K562 (cell line): Measurements from ENCODE around the gene GFI1. TPM values are rescaled to one million over a fixed set of nuclear protein-coding genes. Genes with fewer than 3 reads are reported as not detected.

Source experiments
- ATAC-seq: fragments of 200-7000 bp; cut with Tn5 transposase; 3 replicates; pipeline ENCODE4 v1.9.1; 2020; ENCODE audit warnings: moderate library complexity
- BruUV-seq: library from RNA; stranded (reverse); fragments of 400-500 nt; replicated peaks from 2 replicates; lab custom pipeline; 2021; lab: Mats Ljungman, UMichigan
- CTCF ChIA-PET: fragments of 300-600 bp; formaldehyde crosslinking; extraction: SDS; loops from one replicate; lab custom pipeline; 2021; ENCODE audit warnings: low intra/inter-chr PET ratio; lab: Yijun Ruan, JAX
- POLR2A ChIA-PET: fragments of 300-600, 350-650 bp; sonication (Branson Sonifier 250); formaldehyde crosslinking; extraction: SDS; loops from one replicate; lab custom pipeline; 2021; ENCODE audit warnings: antibody characterized with exemption, inconsistent platforms; lab: Yijun Ruan, JAX
- DNase-seq, 4 experiments: peaks; one replicate each; pipeline versions ENCODE4 v3.0.0 to v3.0.0-alpha.2; 2011 to 2018; ENCODE audit warnings: low spot score in 3 of 4, mixed read lengths in 3 of 4; ENCODE audit errors: extremely low read depth in 1 of 4
- FAIRE-seq: peaks from 2 replicates; lab custom pipeline; 2011; peaks lifted over from hg19 to GRCh38; lab: Jason Lieb, UNC
- H2AFZ ChIP-seq: 2 replicates; pipeline ENCODE4 v1.6.0; 2011; ENCODE audit warnings: low read depth, low read length, control low read depth, inconsistent platforms
- H3K27ac ChIP-seq: fragments of 200-600 bp; 3 replicates; pipeline ENCODE4 v1.8.0; 2011; ENCODE audit warnings: low read depth, mild to moderate bottlenecking, control low read depth, inconsistent platforms, low read length, moderate library complexity, mixed read lengths; ENCODE audit errors: extremely low read depth
- H3K27me3 ChIP-seq, 2 experiments: fragments of 300-600 bp in 1 of 2; 2 replicates in 1 of 2; 3 replicates in 1 of 2; pipeline versions ENCODE4 v1.6.0 to v1.8.0; 2011; ENCODE audit warnings: inconsistent platforms in 2 of 2, low read length in 2 of 2, mild to moderate bottlenecking in 1 of 2, mixed read lengths in 1 of 2, moderate library complexity in 1 of 2; ENCODE audit not compliant: control insufficient read depth in 2 of 2, insufficient read depth in 2 of 2
- H3K36me3 ChIP-seq: fragments of 300-600 bp; 3 replicates; pipeline ENCODE4 v1.8.0; 2011; ENCODE audit warnings: mild to moderate bottlenecking, low read length, inconsistent platforms; ENCODE audit not compliant: control insufficient read depth, insufficient read depth
- H3K4me1 ChIP-seq, 2 experiments: fragments of 200-600 bp in 1 of 2; replicated peaks in 1 of 2; 2 replicates in 1 of 2; 3 replicates in 1 of 2; pipeline versions ENCODE4 v1.5.1 to v1.8.0; 2011; ENCODE audit warnings: inconsistent platforms in 2 of 2, low read length in 2 of 2, mild to moderate bottlenecking in 1 of 2, mixed read lengths in 1 of 2, moderate library complexity in 1 of 2; ENCODE audit not compliant: control insufficient read depth in 2 of 2, insufficient read depth in 2 of 2
- H3K4me2 ChIP-seq: 2 replicates; pipeline ENCODE4 v1.6.1; 2011; ENCODE audit warnings: low read length, control low read depth, inconsistent platforms, mixed read lengths; ENCODE audit not compliant: insufficient read depth
- H3K4me3 ChIP-seq: fragments of 200-600 bp; sonication (generic), shearing (Covaris generic); 2 replicates; pipeline ENCODE4 v1.5.1; 2016; ENCODE audit warnings: control low read depth, inconsistent platforms
- H3K79me2 ChIP-seq: fragments of 200-600 bp; 3 replicates; pipeline ENCODE4 v1.8.0; 2011; ENCODE audit warnings: low read length, inconsistent platforms; ENCODE audit not compliant: control insufficient read depth, insufficient read depth
- H3K9ac ChIP-seq, 2 experiments: 2 replicates each; pipeline versions ENCODE4 v1.6.0 to v1.6.1; 2011; ENCODE audit warnings: low read depth in 2 of 2, low read length in 2 of 2, control low read depth in 1 of 2, inconsistent platforms in 1 of 2, mild to moderate bottlenecking in 1 of 2, mixed read lengths in 1 of 2; ENCODE audit not compliant: insufficient read depth in 1 of 2
- H3K9me1 ChIP-seq: one replicate; pipeline ENCODE4 v1.6.0; 2011; ENCODE audit warnings: inconsistent platforms, mild to moderate bottlenecking, low read length, moderate library complexity; ENCODE audit not compliant: control insufficient read depth, insufficient read depth
- H3K9me3 ChIP-seq: replicated peaks from 2 replicates; pipeline ENCODE4 v1.5.1; 2011; ENCODE audit warnings: low read depth, low read length, inconsistent platforms; ENCODE audit not compliant: control insufficient read depth, insufficient read depth
- H4K20me1 ChIP-seq: replicated peaks from 2 replicates; pipeline ENCODE4 v1.6.1; 2011; ENCODE audit warnings: low read length, inconsistent platforms, mixed read lengths; ENCODE audit not compliant: control insufficient read depth, insufficient read depth
- AFF4 ChIP-seq: sonication (generic); formaldehyde crosslinking; IDR thresholded peaks from 2 replicates; pipeline ENCODE4 v1.8.0; 2023; ENCODE audit warnings: mild to moderate bottlenecking, missing genetic modification reagents
- GABPA ChIP-seq: fragments of 200-800 bp; sonication (Bioruptor generic); conservative IDR thresholded peaks from 2 replicates; pipeline ENCODE4 v1.6.1; 2016; ENCODE audit warnings: low read depth, missing genetic modification characterization, missing compliant biosample characterization
- HDAC2 ChIP-seq: fragments of 450-650 bp; IDR thresholded peaks from 2 replicates; pipeline ENCODE4 v1.6.1; 2016; ENCODE audit warnings: mild to moderate bottlenecking
- LCOR ChIP-seq: sonication (generic); formaldehyde crosslinking; IDR thresholded peaks from 2 replicates; pipeline ENCODE4 v1.8.0; 2022; ENCODE audit warnings: mild to moderate bottlenecking, missing genetic modification reagents
- MEIS2 ChIP-seq: fragments of 450-650 bp; IDR thresholded peaks from 2 replicates; pipeline ENCODE4 v1.6.1; 2014; ENCODE audit warnings: mild to moderate bottlenecking; ENCODE audit not compliant: partially characterized antibody
- MXI1 ChIP-seq: IDR thresholded peaks from 2 replicates; pipeline ENCODE4 v1.6.1; 2011; ENCODE audit warnings: low read depth, mild to moderate bottlenecking, improper control_type of control experiment, low read length
- NKRF ChIP-seq: fragments of 450-650 bp; IDR thresholded peaks from 2 replicates; pipeline ENCODE4 v1.6.1; 2016; ENCODE audit warnings: borderline replicate concordance
- SMARCA4 ChIP-seq: fragments of 450-650 bp; IDR thresholded peaks from 2 replicates; pipeline ENCODE4 v1.6.1; 2016
- ZC3H4 ChIP-seq: sonication (generic); formaldehyde crosslinking; IDR thresholded peaks from 2 replicates; pipeline ENCODE4 v1.9.0; 2021; ENCODE audit warnings: missing genetic modification reagents, borderline replicate concordance
- ZNF277 ChIP-seq: fragments of 250-450 bp; sonication (Bioruptor Pico); IDR thresholded peaks from 2 replicates; pipeline ENCODE4 v1.8.0; 2022; ENCODE audit warnings: inconsistent platforms, mild to moderate bottlenecking, moderate library complexity, borderline replicate concordance
- ZNF445 ChIP-seq: fragments of 250-450 bp; sonication (Bioruptor Pico); IDR thresholded peaks from 2 replicates; pipeline ENCODE4 v1.4.0; 2020; ENCODE audit warnings: low read depth, mild to moderate bottlenecking, moderate library complexity
- ZNF766 ChIP-seq: fragments of 200-800 bp; sonication (Bioruptor generic); conservative IDR thresholded peaks from 2 replicates; pipeline ENCODE4 v1.6.1; 2016; ENCODE audit warnings: missing genetic modification characterization, missing compliant biosample characterization
- ZNF79 ChIP-seq: fragments of 250-450 bp; sonication (Bioruptor Pico); IDR thresholded peaks from 2 replicates; pipeline ENCODE4 v1.4.0; 2020; ENCODE audit warnings: low read depth, mild to moderate bottlenecking, moderate library complexity
- WGBS: fragments of 100-300 bp; shearing (Covaris generic); methylation state at CpG from one replicate; pipeline ENCODE4 v1.1.6; 2016; ENCODE audit warnings: low coverage, mixed read lengths; ENCODE audit not compliant: insufficient coverage; ENCODE audit errors: missing lambda C conversion rate; 5-methylcytosine and 5-hydroxymethylcytosine counted together
- in situ Hi-C: fragments of 300-500 bp; cut with MboI; formaldehyde crosslinking; loops from 4 replicates; pipeline ENCODE4 v1.15.0; 2018; ENCODE audit warnings: inconsistent platforms, mixed read lengths
- intact Hi-C: fragments of 100-400 bp; cut with micrococcal nuclease; formaldehyde crosslinking; loops from 2 replicates; pipeline ENCODE4 v1.14.2; 2022
- polyA plus RNA-seq, 8 experiments: library from polyadenylated mRNA; depleted of rRNA in 4 of 8; stranded (reverse) in 5 of 8; unstranded in 3 of 8; fragments of >200 nt; fragmentation: Nextera tagmentation in 2 of 8; fragmentation: Illumina TruSeq in 1 of 8; extraction: Ambion mirVana in 2 of 8; extraction: Trizol in 1 of 8; gene quantifications; 2 replicates each; pipeline versions ENCODE4 v1.2.1 to v1.2.3, GENCODE V29; 2011 to 2014; ENCODE audit warnings: inconsistent platforms in 1 of 8, missing spikeins in 1 of 8
- total RNA-seq, 7 experiments: library from RNA; depleted of rRNA in 6 of 7; stranded (reverse); fragments of >200 nt in 6 of 7; fragmentation: Illumina TruSeq in 2 of 7; extraction: Trizol in 2 of 7; gene quantifications; 2 replicates each; pipeline versions ENCODE4 v1.2.1 to v1.2.3, GENCODE V29; 2011 to 2021; ENCODE audit warnings: low replicate concordance in 1 of 7

The GFI1 gene
- total and polyA plus RNA-seq, 9 of the 15 experiments (the other 6 are each of a cell fraction or from before 2014, with no cell fraction given): 0.07 to 0.93 (median 0.46) TPM

- TF ChIP-seq ZNF277 (CRISPR knock-in tag) (no peak), GABPA (tag) (no peak), MXI1 (no peak), SMARCA4 (no peak)
These were observed 6.4 kb downstream of the GFI1 start (continued) for GRCh38 chr1:92480200-92480812.

GRCh38 chr1:92479587-92479986, 7.1 kb downstream of the GFI1 start:
- intact Hi-C loops: no loop called here
- H3K4me3 ChIP-seq: no peak overlapping the region
- no peaks in the 10 kb centered on the region for H3K79me2 ChIP-seq
- ATAC-seq (no peak), FAIRE-seq (no peak), DNase-seq (no peak)
- H3K36me3 ChIP-seq: no peaks in the 10 kb centered on the region
- POLR2A ChIA-PET: no interaction called here
- peaks cover 0 to 17% of the 10 kb centered on the region in 2 experiments; a peak in 2 of 5 replicates for H3K27me3 ChIP-seq
- no peak overlapping the region for H3K9ac ChIP-seq
- H3K9me1 ChIP-seq: no peaks in the 10 kb centered on the region
- H3K27ac ChIP-seq: no peak overlapping the region
- in situ Hi-C loops: no loop called here
- H3K4me2 ChIP-seq: no peak overlapping the region
- 26% methylated on average over 9 of the region's 9 CpGs for WGBS
- H3K9me3 ChIP-seq: peaks cover 5% of the 10 kb centered on the region; the same call in 1 of the 2 replicates
- peaks cover 0 to 7% of the 10 kb centered on the region in 2 experiments; a peak in 2 of 5 replicates for H3K4me1 ChIP-seq
- no TSS peak for BruUV-seq
- TF ChIP-seq LCOR (CRISPR knock-in tag) (no peak), ZNF79 (CRISPR knock-in tag) (no peak), MEIS2 (no peak), NKRF (no peak), HDAC2 (no peak), ZNF445 (CRISPR knock-in tag) (no peak), ZC3H4 (no peak), AFF4 (no peak), ZNF766 (CRISPR knock-in tag) (no peak)
- TF ChIP-seq, all 486 proteins: peak for 0
- CTCF ChIA-PET: no interaction called here
- no peaks in the 10 kb centered on the region for H4K20me1 ChIP-seq
- no peak overlapping the region for H2AFZ ChIP-seq
